GM10266 (cell line): ENCODE measurements around the gene PCNX2.
"Not testable (repeated sequence)": the region's sequence is repeated elsewhere in the genome, so short reads cannot be mapped to it uniquely, and the experiment has no call there.

Experiments used
- DNase-seq: peaks from one replicate; pipeline ENCODE4 v3.0.0; 2012; ENCODE audit errors: extremely low spot score
- CTCF ChIP-seq: IDR thresholded peaks from 2 replicates; pipeline ENCODE4 v1.5.1; 2012; ENCODE audit warnings: mild to moderate bottlenecking, low read depth; ENCODE audit not compliant: control insufficient read depth, insufficient read depth; ENCODE audit errors: missing control alignments

The PCNX2 gene

DNA sequence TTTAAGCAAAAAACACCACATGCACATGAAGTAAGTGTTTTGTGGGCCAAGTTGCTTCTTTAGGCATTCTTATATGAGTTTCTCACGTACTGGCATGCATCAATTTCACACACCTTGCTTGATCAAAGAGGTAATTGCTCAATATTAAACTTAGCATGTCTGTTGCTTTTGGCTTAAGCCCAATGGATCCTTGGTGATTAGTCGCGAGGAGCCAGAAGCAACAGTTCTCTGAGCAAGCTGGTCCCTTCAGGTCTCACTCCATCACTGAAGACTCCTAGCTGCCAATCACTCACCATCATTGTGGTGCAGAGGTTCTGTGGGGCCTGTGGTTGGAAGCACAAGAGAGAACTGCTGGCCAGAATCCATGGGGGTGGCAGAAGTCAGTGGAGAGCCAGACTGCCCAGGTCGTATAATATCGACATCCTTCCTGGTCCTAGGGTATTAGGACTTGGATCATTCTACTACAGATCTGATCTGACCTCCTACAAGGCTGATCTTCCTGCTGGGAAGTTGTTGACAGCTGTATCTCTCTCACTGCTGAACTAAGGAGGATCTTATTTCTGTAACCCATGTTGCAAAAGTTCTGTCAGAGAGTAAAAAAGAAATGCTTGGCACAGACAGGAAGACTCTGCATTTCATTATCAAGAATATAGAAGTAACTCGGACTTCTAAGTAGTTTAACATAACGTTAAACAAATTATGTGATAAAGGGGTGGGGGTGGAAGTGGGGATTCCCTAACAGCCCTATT is 204.6 kb downstream of the PCNX2 start:
- TF ChIP-seq CTCF: no peak
- DNase-seq: no peak

- no peak for DNase-seq
- TF ChIP-seq CTCF: no peak
Observed at GRCh38 chr1:233089251-233089650, 206.3 kb downstream of the PCNX2 start.

- DNase-seq: no peak
- no peak for TF ChIP-seq CTCF
Observed at GRCh38 chr1:233088613-233089012, 206.9 kb downstream of the PCNX2 start.

DNA sequence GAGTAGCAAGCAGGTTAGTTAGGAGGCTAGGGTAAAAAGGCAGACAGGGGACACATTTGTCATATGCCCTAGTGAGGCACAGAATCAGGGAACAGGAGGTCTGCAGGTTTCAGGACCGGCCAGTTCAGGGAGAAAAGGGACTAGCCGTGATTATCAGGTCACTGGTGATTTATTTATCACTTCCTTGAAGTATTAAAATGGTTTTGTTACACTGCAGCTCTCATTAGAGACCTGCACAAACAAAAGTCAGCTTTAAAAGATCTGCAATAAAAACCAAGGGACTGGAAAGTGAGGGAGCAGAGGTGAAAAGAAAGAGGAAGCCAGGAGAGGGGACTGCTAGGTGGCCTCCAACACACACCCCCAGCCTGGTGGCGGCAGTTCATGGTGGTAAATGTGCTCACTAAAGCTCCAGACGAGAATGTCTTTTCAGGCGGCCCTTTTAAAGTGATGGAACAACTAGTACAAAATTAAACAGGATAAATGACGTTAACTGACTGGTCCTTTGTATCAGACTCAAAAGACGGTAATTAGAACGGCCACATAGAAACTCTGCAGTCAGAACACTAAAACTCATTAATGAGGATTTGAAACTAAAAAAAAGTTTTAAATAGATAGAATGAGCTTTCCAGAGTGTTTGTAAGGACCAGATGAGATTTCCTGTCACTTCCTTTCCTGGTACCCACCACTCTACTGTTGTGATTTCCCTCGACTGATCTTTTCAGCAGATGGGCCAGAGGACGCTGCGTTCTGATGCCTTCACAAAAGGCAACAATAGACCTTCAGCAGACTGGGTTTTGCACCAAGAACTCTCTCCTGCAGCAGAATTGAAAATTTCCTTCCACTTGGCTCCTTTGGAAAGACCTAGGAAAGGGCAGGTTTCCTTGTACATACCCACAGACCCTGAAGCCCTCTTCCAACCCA is 208.3 kb downstream of the PCNX2 start:
- DNase-seq: no peak

GRCh38 chr1:233085566-233085965 is 210.0 kb downstream of the PCNX2 start:
- no peak for TF ChIP-seq CTCF
- DNase-seq: no peak

More for the DNA sequence above, 208.3 kb downstream of the PCNX2 start:
- no peak for TF ChIP-seq CTCF

- no peak for DNase-seq
- no peak for TF ChIP-seq CTCF
Observed at GRCh38 chr1:233082778-233083550, 212.6 kb downstream of the PCNX2 start.

GRCh38 chr1:233081735-233082134 is 213.8 kb downstream of the PCNX2 start:
- TF ChIP-seq CTCF: no peak
- no peak for DNase-seq

DNA sequence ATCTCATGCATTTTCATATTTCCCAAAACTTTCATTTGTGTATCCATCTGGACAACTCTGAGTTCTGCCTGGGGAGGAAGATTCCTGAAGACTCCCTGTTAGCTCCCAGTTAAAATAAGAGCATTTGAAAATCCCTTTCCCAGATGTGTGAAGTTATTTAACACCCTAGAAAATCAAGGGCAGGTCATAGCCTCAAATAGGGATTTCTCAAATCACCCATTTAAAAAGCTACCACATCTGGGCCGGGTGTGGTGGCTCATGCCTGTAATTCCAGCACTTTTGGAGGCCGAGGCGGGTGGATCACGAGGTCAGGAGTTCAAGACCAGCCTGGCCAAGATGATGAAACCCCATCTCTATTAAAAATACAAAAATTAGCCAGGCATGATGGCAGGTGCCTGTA is 214.7 kb downstream of the PCNX2 start:
- not testable (repeated sequence) for DNase-seq
